Kidney (tissue), 14 donors: ENCODE measurements around the gene TCF12. TPM values are rescaled to one million over a fixed set of nuclear protein-coding genes. Genes with fewer than 3 reads are reported as not detected.
A peak's percentile ranks its signal among the peaks of the same experiment; 100 is the strongest.

Experiments
- DNase-seq, 5 donors: peaks; one replicate each; pipeline ENCODE4 v3.0.0-alpha.2; 2013 to 2020
- FAIRE-seq: peaks from 2 replicates; lab custom pipeline; 2012; peaks lifted over from hg19 to GRCh38; lab: Jason Lieb, UNC
- H3K27ac ChIP-seq, 2 donors: one replicate each; pipeline ENCODE4 v1.7.0; 2013; ENCODE audit warnings: low read depth in 2 of 2, low read length in 2 of 2, inconsistent platforms in 1 of 2
- H3K27me3 ChIP-seq: one replicate; pipeline ENCODE4 v1.7.1; 2013; ENCODE audit warnings: low read length, inconsistent platforms; ENCODE audit not compliant: control insufficient read depth, insufficient read depth
- H3K36me3 ChIP-seq, 3 donors: one replicate each; pipeline versions ENCODE4 v1.7.0 to v1.7.1; 2013; ENCODE audit warnings: low read length in 3 of 3, control low read depth in 1 of 3, inconsistent platforms in 1 of 3; ENCODE audit not compliant: insufficient read depth in 3 of 3, control insufficient read depth in 2 of 3
- H3K4me1 ChIP-seq, 3 donors: one replicate each; pipeline versions ENCODE4 v1.7.0 to v1.7.1; 2013; ENCODE audit warnings: low read length in 3 of 3, inconsistent platforms in 1 of 3, low read depth in 1 of 3; ENCODE audit not compliant: control insufficient read depth in 2 of 3, insufficient read depth in 2 of 3
- H3K4me3 ChIP-seq, 3 donors: one replicate each; pipeline versions ENCODE4 v1.7.0 to v1.8.1; 2013; ENCODE audit warnings: low read length in 3 of 3, control low read depth in 1 of 3, inconsistent platforms in 1 of 3
- H3K9ac ChIP-seq, 3 donors: one replicate each; pipeline versions ENCODE4 v1.7.0 to v1.7.1; 2013; ENCODE audit warnings: low read length in 3 of 3, control low read depth in 1 of 3, inconsistent platforms in 1 of 3
- H3K9me3 ChIP-seq, 3 donors: one replicate each; pipeline versions ENCODE4 v1.7.0 to v1.7.1; 2013; ENCODE audit warnings: low read length in 3 of 3, control low read depth in 1 of 3, inconsistent platforms in 1 of 3; ENCODE audit not compliant: control insufficient read depth in 2 of 3, insufficient read depth in 1 of 3
- intact Hi-C: fragments of 100-400 bp; cut with DNase I; formaldehyde crosslinking; loops from one replicate; pipeline ENCODE4 v1.11.1; 2022
- polyA plus RNA-seq: library from polyadenylated mRNA; stranded (reverse); fragments of 350-450 nt; fragmentation: Illumina TruSeq; extraction: RNeasy Lipid Tissue Mini Kit (QIAGEN cat#74804); gene quantifications from one replicate; pipeline ENCODE4 v1.2.3, GENCODE V29; 2014; ENCODE audit warnings: low read depth, low replicate concordance; ENCODE audit not compliant: insufficient read depth
- total RNA-seq: library from RNA; stranded (reverse); fragmentation: NEBNext Ultra II Directional; extraction: Animal tissue kit (Norgen Biotek cat#: 25700); gene quantifications from one replicate; pipeline ENCODE4 v1.2.1, GENCODE V29; 2021
- TF ChIP-seq, protein P1 (sequence below): IDR thresholded peaks from 3 replicates; pipeline ENCODE4 v1.5.1; 2012; ENCODE audit warnings: mild to moderate bottlenecking, moderate library complexity, borderline replicate concordance; ENCODE audit not compliant: insufficient read depth; ENCODE audit errors: extremely low read depth
- donor health status: control.
- donor health status: control.
- donor health status: control.
- donor health status: control.
- donor health status: control.
- donor health status: DM: yes; HTN: yes; CAD: no.
- donor health status: Normal renal cell carcinoma (clear cell type).

Gene TCF12
- total and polyA plus RNA-seq, 2 donors from 2014 or later = 16.3 to 116 TPM

DNA sequence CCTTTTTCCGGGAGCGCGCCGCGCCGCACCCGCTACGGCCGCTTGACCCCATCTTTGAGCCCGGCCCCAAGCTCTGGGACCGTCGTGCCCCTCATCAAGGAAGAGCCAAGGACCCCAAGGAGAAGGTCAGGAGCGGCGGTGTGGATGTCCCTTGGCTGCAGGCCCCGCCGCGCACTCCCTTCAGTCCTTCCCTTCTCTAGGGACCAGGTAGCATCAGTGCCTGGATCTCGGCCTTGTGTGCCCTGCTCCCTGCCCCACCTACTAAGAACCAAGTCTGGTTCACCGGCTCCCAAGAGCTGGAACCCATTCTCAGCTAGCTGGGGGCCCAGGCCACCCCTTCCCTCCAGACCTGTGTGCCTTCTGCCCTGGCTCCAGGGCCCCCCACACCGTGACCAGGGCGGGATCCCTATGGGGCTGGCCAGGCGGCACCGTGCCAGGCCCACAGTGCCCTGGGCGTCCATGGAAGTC is 388.5 kb downstream of the TCF12 start:
- H3K27ac ChIP-seq = no peak overlapping the region
- H3K36me3 ChIP-seq = no peaks in the 10 kb centered on the region
- intact Hi-C loops = loop anchor here (10.0 kb wide), 1 partner anchor 162 kb away; no protein-coding TSS in a partner anchor
- H3K27me3 ChIP-seq = no peaks in the 10 kb centered on the region
- DNase-seq (peak in 1 of 5 donors; percentile 50), FAIRE-seq (no peak)
- peaks cover 0 to 2% (median 0%) of the 10 kb centered on the region in 3 donors for H3K4me1 ChIP-seq
- H3K9ac ChIP-seq = no peak overlapping the region
- no peaks in the 10 kb centered on the region for H3K9me3 ChIP-seq
- TF ChIP-seq, protein P1, sequence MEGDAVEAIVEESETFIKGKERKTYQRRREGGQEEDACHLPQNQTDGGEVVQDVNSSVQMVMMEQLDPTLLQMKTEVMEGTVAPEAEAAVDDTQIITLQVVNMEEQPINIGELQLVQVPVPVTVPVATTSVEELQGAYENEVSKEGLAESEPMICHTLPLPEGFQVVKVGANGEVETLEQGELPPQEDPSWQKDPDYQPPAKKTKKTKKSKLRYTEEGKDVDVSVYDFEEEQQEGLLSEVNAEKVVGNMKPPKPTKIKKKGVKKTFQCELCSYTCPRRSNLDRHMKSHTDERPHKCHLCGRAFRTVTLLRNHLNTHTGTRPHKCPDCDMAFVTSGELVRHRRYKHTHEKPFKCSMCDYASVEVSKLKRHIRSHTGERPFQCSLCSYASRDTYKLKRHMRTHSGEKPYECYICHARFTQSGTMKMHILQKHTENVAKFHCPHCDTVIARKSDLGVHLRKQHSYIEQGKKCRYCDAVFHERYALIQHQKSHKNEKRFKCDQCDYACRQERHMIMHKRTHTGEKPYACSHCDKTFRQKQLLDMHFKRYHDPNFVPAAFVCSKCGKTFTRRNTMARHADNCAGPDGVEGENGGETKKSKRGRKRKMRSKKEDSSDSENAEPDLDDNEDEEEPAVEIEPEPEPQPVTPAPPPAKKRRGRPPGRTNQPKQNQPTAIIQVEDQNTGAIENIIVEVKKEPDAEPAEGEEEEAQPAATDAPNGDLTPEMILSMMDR = no peak
- peak overlapping the region in 2 of 3 donors; percentile 3 to 53 for H3K4me3 ChIP-seq

DNA sequence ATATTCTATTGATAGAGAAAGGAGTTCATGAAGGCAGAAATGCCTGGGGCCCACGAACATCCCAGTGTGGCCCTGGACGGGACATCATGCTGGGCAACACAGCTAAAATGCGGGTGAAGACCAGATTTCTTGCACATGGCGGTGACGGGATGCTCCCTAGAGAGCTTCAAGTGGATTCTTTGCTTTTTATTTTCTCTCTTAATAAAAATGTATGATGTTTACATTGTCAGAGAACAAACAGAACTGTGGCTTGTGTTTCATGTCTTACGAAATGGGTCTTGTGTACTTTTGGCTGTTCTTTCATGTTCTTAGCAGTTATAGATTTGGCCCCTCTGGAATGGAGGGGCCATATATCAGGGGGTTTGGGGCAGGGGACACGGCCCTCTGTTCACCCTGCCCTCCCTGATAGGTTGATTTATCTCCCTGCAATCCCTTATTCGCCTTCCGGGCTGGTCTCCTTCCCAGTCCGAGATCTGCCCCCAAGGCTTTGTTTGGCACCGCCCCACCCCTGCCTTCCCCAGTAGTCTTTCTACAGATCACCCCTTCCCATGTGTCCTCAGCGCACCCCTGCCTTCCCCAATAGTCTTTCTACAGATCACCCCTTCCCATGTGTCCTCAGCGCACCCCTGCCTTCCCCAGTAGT is 389.2 kb downstream of the TCF12 start:
- Histone ChIP-seq H3K27ac (no peak overlapping the region), H3K4me1 (peaks cover 0 to 2% (median 0%) of the 10 kb centered on the region in 3 donors), H3K27me3 (no peaks in the 10 kb centered on the region), H3K9me3 (no peaks in the 10 kb centered on the region), H3K9ac (no peak overlapping the region), H3K4me3 (peak overlapping the region in 1 of 3 donors; percentile 2), H3K36me3 (no peaks in the 10 kb centered on the region)
- peak in 3 of 5 donors; percentile 46 to 91 (median 68) for DNase-seq
- TF ChIP-seq, protein P1 = no peak
- FAIRE-seq = no peak
- intact Hi-C loops = loop anchor here (10.0 kb wide), 1 partner anchor 163 kb away; no protein-coding TSS in a partner anchor

DNA sequence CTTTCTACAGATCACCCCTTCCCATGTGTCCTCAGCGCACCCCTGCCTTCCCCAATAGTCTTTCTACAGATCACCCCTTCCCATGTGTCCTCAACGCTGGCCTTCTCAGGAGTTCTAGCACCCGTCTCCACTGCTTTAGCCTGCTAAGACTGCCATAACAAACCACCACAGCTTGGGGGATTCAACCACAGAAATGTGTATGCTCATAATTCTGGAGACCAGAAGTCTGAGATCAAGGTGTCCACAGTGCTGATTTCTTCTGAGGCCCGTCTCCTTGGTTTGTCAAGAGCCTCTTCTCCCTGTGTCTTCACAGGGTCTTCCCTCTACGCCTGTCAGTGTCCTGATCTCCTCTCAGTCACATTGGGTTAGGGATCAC is 389.7 kb downstream of the TCF12 start:
- no peaks in the 10 kb centered on the region for H3K27me3 ChIP-seq
- H3K27ac ChIP-seq = no peak overlapping the region
- H3K36me3 ChIP-seq = no peaks in the 10 kb centered on the region
- peaks cover 0 to 2% (median 0%) of the 10 kb centered on the region in 3 donors for H3K4me1 ChIP-seq
- TF ChIP-seq, protein P1 = no peak
- DNase-seq (peak in 1 of 5 donors; percentile 66), FAIRE-seq (no peak)
- intact Hi-C loops = loop anchor here (10.0 kb wide), 1 partner anchor 163 kb away; no protein-coding TSS in a partner anchor
- H3K9me3 ChIP-seq = no peaks in the 10 kb centered on the region
- H3K4me3 ChIP-seq = no peak overlapping the region
- no peak overlapping the region for H3K9ac ChIP-seq
